CD4-positive, alpha-beta T cell treated with Interleukin-12 subunit alpha and Interleukin-12 subunit beta, for 1 hour (primary cell): ENCODE measurements around the gene MAML3.

Experiments
- DNase-seq: peaks from one replicate; pipeline ENCODE4 v3.0.0-alpha.2; 2020

MAML3 gene

DNA sequence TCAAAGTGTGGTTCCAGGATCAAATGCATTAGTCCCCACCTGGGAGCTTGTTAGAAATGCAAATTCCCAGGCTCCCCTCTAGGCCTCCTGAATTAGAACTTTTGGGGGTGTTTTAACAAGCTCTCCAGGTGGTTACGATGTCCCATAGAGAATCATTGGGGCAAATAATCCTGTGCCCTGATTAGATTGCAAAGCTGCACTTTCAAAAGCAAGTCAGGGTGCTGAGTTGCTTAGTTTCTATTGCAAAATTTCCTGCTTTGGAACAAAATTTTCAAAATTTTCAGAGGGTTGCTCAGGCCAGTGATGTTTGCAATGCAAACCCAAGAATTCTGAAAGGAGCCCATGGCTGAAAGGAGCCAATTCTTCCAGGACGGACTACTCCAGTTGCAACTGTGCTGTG is 417.3 kb downstream of the MAML3 start:
- DNase-seq = no peak

DNA sequence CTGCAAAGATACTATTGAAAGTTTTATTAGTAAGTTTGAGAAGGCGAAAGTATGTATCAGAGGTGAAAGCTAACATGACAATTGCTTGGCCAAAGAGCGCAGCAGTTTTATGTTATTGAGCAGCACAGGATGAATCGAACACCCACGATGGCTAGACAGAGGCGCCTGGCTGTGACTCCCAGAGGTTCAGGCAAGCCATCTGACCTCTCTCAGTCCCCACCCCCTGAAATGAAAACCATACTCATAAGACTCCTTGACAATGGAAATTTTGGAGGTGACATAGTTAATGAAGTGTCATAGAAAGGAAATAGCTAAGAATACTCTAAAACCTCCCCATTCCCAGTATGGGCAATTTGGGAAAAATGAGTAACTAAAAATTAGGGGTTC is 417.7 kb downstream of the MAML3 start:
- DNase-seq = no peak

DNA sequence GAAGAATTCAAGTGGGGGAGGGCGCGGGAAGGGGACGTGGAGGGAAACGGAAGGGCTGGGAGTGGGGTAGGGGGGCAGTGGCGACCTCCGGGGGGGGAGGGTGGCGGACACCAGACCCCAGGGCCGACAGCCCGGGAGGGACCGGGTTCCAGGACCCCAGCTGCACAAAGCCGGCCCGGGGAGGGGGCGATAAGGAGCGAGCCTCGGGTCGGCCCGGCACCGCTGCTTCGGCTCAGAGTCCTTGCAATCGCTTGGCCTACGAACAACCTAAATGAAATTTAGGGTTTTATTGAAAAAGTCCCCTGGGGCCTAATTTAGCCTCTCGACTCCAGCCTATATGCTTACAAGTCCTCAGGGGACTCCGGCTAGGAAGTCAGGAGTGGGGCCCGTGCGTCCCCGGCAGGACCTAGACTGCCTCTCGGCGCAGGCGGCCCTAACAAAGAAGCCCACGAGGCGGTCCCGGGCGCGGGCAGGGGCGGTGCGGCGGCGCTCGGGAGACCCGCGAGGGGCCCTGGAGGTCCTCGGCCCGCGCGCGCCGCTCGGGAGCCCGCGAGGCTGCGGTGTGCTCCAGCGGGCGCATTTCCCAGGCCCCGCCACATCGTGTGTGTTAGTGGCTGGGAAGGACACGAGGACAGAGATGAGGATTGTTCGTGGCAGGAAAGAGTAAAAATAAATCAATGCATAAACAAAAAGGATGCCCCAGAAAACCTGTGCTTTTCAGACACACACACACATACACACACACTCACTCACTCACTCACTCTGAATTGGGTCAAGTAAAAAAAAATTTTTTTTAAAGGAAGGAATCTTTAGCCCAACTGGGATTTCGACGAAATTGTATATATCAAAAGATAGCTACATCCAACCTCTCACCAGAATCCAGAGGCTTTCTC is 418.4 kb downstream of the MAML3 start:
- DNase-seq = no peak

DNA sequence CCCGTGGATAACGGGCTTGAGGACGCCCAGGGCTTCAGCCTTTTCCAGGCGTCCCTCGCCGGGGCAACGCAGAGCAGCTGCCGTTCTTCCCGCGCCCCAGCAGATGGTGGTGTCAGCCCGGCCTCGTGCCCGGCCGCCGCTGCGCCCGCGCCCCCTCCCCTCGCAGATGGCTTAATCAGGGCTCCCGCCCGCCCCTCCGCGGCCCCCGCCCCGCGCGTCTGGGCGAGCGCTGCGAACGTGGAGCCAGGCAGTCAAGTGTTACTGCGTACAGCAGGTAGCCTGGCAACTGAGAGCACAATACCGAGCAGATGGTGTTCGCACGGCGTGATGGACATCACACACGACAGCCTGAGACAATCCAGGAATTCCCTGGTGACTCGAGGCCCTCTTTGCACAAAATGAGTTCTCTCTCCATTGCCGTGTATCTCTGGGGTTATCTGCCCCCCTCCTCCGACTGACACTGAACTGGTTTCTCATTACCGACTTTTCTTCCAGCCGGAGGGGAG is 419.1 kb downstream of the MAML3 start:
- peak; percentile 41 for DNase-seq

GRCh38 chr4:139734201-139734874 is 419.6 kb downstream of the MAML3 start:
- no peak for DNase-seq

- no peak for DNase-seq
Measured at GRCh38 chr4:139732991-139733570, 420.9 kb downstream of the MAML3 start.

- DNase-seq = no peak
Measured at GRCh38 chr4:139728840-139729239, 425.1 kb downstream of the MAML3 start.

- no peak for DNase-seq
Measured at GRCh38 chr4:139728146-139728545, 425.8 kb downstream of the MAML3 start.

GRCh38 chr4:139726615-139727014 is 427.4 kb downstream of the MAML3 start:
- DNase-seq = no peak

- no peak for DNase-seq
Measured at GRCh38 chr4:139725236-139725635, 428.7 kb downstream of the MAML3 start.

DNA sequence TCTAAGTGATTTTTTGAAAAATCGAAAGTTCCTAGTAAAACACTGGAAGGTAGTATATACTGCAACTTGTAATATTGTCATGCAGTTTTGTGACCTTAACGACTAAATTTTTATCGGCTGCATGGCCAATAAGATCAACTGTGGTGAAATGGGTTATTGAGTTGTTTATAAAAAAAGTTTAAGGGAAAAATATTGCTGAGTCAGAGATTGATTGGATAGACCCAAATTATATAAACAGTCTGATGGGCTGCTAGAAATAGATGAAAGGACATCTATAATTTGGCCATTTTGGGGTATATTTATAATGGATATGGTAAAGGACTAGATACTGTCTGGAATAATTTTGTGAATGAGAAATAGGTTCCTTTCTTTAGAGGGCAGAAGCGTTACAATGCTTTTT is 432.2 kb downstream of the MAML3 start:
- no peak for DNase-seq

DNA sequence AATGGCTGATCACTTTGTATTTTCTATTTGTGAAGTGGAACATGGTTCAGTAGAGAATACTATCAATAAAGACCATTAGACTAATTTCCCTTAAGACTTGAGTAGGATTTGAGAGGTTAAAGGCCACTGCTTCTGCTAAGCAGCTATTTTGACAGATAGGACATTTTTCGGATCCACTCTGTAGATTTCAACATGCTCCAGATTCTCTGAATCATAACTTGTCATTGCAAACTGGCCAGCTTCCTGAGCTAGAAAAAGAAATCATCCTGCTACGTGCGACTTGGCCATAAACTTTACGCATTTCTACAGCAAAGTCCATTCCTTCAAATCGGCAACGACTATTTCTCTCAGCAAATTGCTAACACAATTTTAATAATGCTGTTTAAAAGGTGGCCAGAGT is 433.2 kb downstream of the MAML3 start:
- no peak for DNase-seq

GRCh38 chr4:139719381-139720101 is 434.4 kb downstream of the MAML3 start:
- no peak for DNase-seq

GRCh38 chr4:139718833-139719232 is 435.2 kb downstream of the MAML3 start:
- no peak for DNase-seq

DNA sequence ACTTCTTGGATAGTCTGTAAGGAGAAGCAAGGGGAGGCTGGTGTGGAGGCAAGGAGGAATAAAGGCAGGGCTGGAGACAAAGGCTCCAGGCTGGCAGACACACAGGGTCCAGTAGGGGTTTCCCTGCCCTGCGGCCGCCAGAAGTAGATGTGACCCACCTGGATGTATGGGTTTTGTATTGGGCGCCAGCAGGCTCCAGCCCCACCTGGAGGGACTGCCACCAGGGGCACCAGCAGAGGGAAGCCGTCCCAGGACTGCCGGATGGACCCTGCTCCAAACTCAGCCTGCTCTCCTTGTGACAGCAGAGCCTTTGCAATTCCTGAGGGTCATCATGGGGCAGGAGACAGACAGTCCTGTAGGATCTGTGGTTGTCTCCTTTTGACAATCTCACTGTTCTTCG is 435.6 kb downstream of the MAML3 start:
- DNase-seq = no peak

DNA sequence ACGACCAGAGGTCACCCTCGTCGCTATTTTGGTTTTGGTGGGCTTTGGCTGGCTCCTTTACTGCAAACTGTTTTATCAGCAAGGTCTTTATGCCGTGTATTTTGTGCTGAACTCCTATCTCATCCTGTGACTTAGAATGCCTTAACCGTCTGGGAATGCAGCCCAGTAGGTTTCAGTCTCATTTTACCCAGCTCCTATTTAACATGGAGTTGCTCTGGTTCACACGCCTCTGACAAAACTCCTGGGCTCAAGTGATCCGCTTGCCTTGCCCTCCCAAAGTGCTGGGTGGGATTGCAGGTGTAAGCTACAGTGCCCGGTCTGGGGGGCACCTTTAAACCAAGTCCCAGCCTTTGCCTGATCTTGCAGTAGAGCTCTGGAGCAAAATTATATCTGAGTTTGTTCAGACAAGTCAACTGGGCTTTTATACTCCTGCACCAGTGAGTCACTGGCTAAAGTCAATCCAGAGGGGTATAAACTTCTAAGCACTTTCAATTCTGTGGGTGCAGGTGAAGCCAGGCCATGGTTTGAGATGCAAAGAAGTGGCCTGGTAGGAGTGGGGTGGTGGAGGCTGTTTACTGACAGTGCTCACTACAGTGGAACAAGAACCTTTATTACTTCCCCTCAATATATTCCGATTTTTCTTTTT is 438.1 kb downstream of the MAML3 start:
- no peak for DNase-seq

- no peak for DNase-seq
Measured at GRCh38 chr4:139712882-139713281, 441.1 kb downstream of the MAML3 start.

DNA sequence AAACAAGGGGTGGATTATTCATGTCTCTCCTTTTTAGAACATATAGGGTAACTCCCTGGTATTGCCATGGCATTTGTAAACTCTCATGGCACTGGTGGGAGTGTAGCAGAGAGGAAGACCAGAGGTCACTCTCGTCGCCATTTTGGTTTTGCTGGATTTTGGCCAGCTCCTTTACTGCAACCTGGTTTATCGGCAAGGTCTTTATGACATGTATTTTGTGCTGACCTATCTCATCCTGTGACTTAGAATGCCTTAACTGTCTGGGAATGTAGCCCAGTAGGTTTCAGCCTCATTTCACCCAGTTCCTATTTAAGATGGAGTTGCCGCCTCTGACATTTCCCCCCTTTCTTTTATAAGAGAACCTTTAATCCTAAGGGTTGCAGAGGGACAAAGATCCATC is 442.5 kb downstream of the MAML3 start:
- no peak for DNase-seq

DNA sequence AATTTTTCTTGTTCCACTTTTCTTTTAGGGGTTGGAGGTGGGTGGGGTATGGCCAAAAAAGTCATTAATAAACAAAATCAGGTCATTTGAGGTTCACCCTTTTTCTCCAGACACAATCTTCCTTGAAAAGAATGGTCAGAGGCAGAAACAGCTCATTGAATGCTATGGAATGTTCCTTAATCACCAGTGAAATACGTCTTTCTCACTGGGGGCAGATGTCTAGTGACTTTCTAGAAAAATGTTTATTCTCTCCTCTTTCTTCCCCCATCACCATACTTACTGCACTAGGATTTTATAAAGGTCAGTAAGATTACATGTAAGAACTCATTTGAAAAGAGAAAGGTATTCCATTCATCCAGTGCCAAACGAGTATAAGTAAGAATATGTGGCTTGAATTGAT is 443.9 kb downstream of the MAML3 start:
- no peak for DNase-seq

GRCh38 chr4:139709660-139710059 is 444.3 kb downstream of the MAML3 start:
- DNase-seq = no peak

GRCh38 chr4:139704915-139705485 is 449.0 kb downstream of the MAML3 start:
- no peak for DNase-seq

DNA sequence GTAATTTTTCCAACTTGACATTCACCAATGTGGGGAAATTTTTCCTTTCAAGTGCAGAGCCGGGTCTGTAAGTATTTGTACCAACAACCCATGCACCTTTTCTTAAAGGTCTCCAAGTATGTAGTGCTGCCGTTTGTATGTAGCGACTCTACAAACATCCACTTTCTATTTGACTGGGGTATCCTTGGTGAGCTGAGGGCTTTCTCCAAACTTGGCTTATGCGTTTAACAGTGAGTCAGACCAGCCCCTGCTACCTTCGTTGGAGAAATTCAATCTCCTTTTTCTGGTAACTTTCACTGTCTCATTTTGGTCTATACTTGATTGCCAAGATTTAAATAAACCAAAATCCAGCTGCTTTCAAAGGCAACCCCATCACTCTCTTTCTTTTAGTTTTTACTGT is 453.4 kb downstream of the MAML3 start:
- DNase-seq = no peak
